Esophagus (tissue), 2 donors: ENCODE results near the gene PLAU. TPM values are rescaled to one million over a fixed set of nuclear protein-coding genes. Genes with fewer than 3 reads are reported as not detected.
"Not testable (repeated sequence)": the region's sequence is repeated elsewhere in the genome, so short reads cannot be mapped to it uniquely, and the experiment has no call there.

Experiments
- H3K27ac ChIP-seq, 2 donors: one replicate each; pipeline ENCODE4 v1.5.1; 2013; ENCODE audit warnings: low read depth in 2 of 2, mild to moderate bottlenecking in 2 of 2, inconsistent platforms in 1 of 2, low read length in 1 of 2, moderate library complexity in 1 of 2
- H3K27me3 ChIP-seq, 2 donors: one replicate each; pipeline ENCODE4 v1.6.1; 2013; ENCODE audit warnings: low read length in 2 of 2, control low read depth in 1 of 2, mild to moderate bottlenecking in 1 of 2; ENCODE audit not compliant: insufficient read depth in 2 of 2, control insufficient read depth in 1 of 2
- H3K36me3 ChIP-seq, 2 donors: one replicate each; pipeline ENCODE4 v1.6.1; 2013; ENCODE audit warnings: low read length in 1 of 2; ENCODE audit not compliant: control insufficient read depth in 2 of 2, insufficient read depth in 2 of 2
- H3K4me1 ChIP-seq, 2 donors: one replicate each; pipeline ENCODE4 v1.6.1; 2013; ENCODE audit warnings: low read length in 1 of 2; ENCODE audit not compliant: control insufficient read depth in 2 of 2, insufficient read depth in 2 of 2
- H3K4me3 ChIP-seq, 2 donors: one replicate each; pipeline ENCODE4 v1.5.1; 2013; ENCODE audit warnings: low read length in 2 of 2, mild to moderate bottlenecking in 2 of 2, low read depth in 1 of 2, moderate library complexity in 1 of 2
- H3K9me3 ChIP-seq, 2 donors: one replicate each; pipeline ENCODE4 v1.6.1; 2013; ENCODE audit warnings: mild to moderate bottlenecking in 2 of 2, low read depth in 1 of 2, low read length in 1 of 2, moderate library complexity in 1 of 2; ENCODE audit not compliant: control insufficient read depth in 2 of 2, insufficient read depth in 1 of 2
- WGBS, 2 donors: extraction: QIAGEN DNeasy Blood & Tissue Kit; methylation state at CpG; one replicate each; pipeline ENCODE4 v1.1.7; 2013; 5-methylcytosine and 5-hydroxymethylcytosine counted together
- polyA plus RNA-seq, 2 donors: library from polyadenylated mRNA; stranded (reverse); fragments of 200-250 nt; gene quantifications; one replicate each; pipeline ENCODE4 v1.2.3, GENCODE V29; 2013
- donor health status: healthy with polysubstance abuse.
- donor health status: Bipolar disorder and iron deficiency.

The PLAU gene
- polyA plus RNA-seq, 2 donors: 7.0 to 13.7 TPM

DNA sequence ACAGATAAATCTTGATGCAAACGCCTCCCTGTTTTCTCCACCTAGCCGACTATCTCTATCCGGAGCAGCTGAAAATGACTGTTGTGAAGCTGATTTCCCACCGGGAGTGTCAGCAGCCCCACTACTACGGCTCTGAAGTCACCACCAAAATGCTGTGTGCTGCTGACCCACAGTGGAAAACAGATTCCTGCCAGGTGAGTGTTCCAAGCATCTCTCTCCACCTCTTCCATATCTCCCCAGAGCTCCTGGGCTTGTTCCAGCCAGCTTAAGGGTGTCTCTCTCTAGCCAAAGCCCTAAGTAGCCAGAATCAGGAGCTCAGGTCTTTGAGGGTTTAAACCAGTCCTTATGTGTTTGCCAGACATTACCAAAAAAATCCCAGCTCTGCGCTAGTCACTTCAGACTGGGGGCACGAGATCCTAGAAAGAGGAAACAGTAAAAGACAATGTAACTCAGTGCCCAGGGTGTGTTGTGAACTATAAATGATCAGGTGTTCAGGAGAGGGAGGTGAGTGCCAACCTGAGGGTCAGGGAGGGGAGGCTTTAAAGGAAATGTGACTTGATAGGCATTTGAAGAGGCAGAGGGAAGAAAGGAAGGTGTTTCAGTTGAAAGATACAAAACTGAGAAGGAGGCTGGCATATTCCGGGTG is 4.4 kb downstream of the PLAU start:
- H3K4me3 ChIP-seq: no peak overlapping the region
- peaks cover 0 to 21% of the 10 kb centered on the region in 2 donors for H3K36me3 ChIP-seq
- H3K27me3 ChIP-seq: no peaks in the 10 kb centered on the region
- H3K27ac ChIP-seq: no peak overlapping the region
- H3K4me1 ChIP-seq: peaks cover 6 to 24% of the 10 kb centered on the region in 2 donors
- 62 to 63% methylated on average over 8 of the region's 8 CpGs for WGBS, 2 donors
- no peaks in the 10 kb centered on the region for H3K9me3 ChIP-seq

DNA sequence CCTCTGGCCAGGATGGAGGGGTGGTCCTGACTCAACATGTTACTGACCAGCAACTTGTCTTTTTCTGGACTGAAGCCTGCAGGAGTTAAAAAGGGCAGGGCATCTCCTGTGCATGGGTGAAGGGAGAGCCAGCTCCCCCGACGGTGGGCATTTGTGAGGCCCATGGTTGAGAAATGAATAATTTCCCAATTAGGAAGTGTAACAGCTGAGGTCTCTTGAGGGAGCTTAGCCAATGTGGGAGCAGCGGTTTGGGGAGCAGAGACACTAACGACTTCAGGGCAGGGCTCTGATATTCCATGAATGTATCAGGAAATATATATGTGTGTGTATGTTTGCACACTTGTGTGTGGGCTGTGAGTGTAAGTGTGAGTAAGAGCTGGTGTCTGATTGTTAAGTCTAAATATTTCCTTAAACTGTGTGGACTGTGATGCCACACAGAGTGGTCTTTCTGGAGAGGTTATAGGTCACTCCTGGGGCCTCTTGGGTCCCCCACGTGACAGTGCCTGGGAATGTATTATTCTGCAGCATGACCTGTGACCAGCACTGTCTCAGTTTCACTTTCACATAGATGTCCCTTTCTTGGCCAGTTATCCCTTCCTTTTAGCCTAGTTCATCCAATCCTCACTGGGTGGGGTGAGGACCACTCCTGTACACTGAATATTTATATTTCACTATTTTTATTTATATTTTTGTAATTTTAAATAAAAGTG is 6.0 kb downstream of the PLAU start:
- Histone ChIP-seq H3K4me1 (peaks cover 0 to 18% of the 10 kb centered on the region in 2 donors), H3K27ac (peak overlapping the region in 1 of 2 donors; percentile 16), H3K4me3 (no peak overlapping the region), H3K27me3 (no peaks in the 10 kb centered on the region), H3K36me3 (peaks cover 0 to 21% of the 10 kb centered on the region in 2 donors), H3K9me3 (no peaks in the 10 kb centered on the region)
- WGBS, 2 donors: 47% methylated on average over 5 of the region's 5 CpGs

- peaks cover 0 to 17% of the 10 kb centered on the region in 2 donors for H3K4me1 ChIP-seq
- H3K27ac ChIP-seq: no peak overlapping the region
- no peaks in the 10 kb centered on the region for H3K27me3 ChIP-seq
- WGBS, 2 donors: 99 to 100% methylated on average over 3 of the region's 3 CpGs
- H3K4me3 ChIP-seq: no peak overlapping the region
- no peaks in the 10 kb centered on the region for H3K9me3 ChIP-seq
- peaks cover 0 to 21% of the 10 kb centered on the region in 2 donors for H3K36me3 ChIP-seq
Measured at GRCh38 chr10:73917566-73918305, 6.8 kb downstream of the PLAU start.

GRCh38 chr10:73919481-73919880 is 8.5 kb downstream of the PLAU start:
- Histone ChIP-seq H3K27ac (peak overlapping the region; percentile 86 to 87), H3K36me3 (peaks cover 0 to 13% of the 10 kb centered on the region in 2 donors)
- WGBS, 2 donors: 61 to 74% methylated on average over 8 of the region's 8 CpGs
- H3K27me3 ChIP-seq, H3K9me3 ChIP-seq, H3K4me1 ChIP-seq, H3K4me3 ChIP-seq: not testable (repeated sequence)

DNA sequence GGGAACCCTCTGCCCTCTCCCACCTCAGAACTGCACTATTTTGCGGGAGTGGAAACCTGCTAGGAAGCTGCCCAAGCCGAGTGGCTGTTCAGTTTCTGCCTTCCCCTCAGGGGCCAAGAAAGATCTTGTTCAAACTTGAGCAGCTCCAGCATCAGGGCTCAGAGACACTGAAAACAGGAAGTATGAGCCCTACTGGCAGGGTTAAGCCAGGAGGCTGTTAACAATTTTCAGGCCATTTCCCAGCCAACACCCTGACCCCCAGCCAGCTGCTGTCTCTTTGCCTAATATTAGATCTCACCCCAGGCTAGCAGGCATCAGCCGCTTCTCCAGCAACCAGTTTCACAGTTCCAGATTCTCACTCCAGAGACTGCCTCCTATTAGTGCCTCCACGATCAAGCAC is 9.2 kb downstream of the PLAU start:
- H3K36me3 ChIP-seq: peaks cover 0 to 10% of the 10 kb centered on the region in 2 donors
- 16 to 30% methylated on average over 4 of the region's 4 CpGs for WGBS, 2 donors
- no peaks in the 10 kb centered on the region for H3K9me3 ChIP-seq
- no peak overlapping the region for H3K4me3 ChIP-seq
- peak overlapping the region; percentile 86 to 87 for H3K27ac ChIP-seq
- peaks cover 0 to 9% of the 10 kb centered on the region in 2 donors for H3K4me1 ChIP-seq
- no peaks in the 10 kb centered on the region for H3K27me3 ChIP-seq

GRCh38 chr10:73922007-73922863 is 11.3 kb downstream of the PLAU start:
- H3K27ac ChIP-seq: no peak overlapping the region
- 82 to 86% methylated on average over 6 of the region's 6 CpGs for WGBS, 2 donors
- no peaks in the 10 kb centered on the region for H3K36me3 ChIP-seq
- H3K4me1 ChIP-seq: peaks cover 0 to 6% of the 10 kb centered on the region in 2 donors
- H3K4me3 ChIP-seq: no peak overlapping the region
- no peaks in the 10 kb centered on the region for H3K27me3 ChIP-seq
- no peaks in the 10 kb centered on the region for H3K9me3 ChIP-seq

DNA sequence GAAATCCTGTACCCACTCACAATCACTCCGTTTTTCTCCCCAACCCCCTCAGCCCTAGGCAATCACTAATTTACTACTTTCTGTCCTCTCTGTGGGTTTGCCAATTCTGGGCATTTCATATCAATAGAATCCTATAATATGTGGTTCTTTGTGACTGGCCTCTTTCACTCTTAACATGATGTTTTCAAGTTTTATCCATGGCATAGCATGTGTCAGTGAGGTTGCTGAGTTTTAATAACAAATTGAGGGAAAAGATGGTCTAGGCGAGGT is 11.9 kb downstream of the PLAU start:
- Histone ChIP-seq H3K4me1 (peaks cover 0 to 6% of the 10 kb centered on the region in 2 donors), H3K27ac (no peak overlapping the region), H3K27me3 (no peaks in the 10 kb centered on the region), H3K9me3 (no peaks in the 10 kb centered on the region), H3K4me3 (no peak overlapping the region), H3K36me3 (no peaks in the 10 kb centered on the region)
- 74 to 84% methylated on average over 2 of the region's 2 CpGs for WGBS, 2 donors

DNA sequence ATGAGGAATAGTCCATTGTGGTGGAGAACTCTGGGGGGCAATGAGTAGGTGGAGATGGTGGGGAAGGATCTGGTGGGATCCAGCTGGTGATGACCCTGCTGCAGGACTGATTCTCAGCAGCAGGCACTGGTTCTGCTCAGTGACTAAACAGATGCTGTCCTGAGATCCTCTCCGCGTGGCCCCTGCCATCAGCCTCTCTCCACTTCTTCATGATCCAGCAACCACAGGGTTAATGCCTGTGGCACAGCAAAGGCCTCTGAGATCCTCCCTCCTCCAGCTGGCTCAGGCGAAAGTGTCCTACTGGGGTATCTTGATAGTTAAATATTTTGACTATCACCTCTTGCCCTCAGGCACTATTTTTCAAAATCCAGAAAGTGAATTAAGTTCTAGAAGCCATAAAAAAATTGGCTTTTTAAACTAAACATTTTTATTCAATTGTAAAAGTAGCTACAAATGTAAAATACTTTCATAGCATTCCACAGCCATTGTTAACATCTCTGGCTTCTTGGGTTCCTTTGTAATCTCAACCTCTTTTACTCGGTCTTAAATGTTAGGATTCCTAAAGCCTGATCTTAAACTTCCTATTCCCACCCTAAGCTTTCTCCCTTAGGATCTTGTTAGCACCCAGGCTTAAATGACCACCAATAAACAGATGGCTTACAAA is 13.1 kb downstream of the PLAU start:
- Histone ChIP-seq H3K27ac (no peak overlapping the region), H3K27me3 (no peaks in the 10 kb centered on the region), H3K9me3 (no peaks in the 10 kb centered on the region), H3K4me1 (peaks cover 0 to 6% of the 10 kb centered on the region in 2 donors), H3K36me3 (no peaks in the 10 kb centered on the region), H3K4me3 (no peak overlapping the region)
- 54 to 66% methylated on average over 4 of the region's 4 CpGs for WGBS, 2 donors

DNA sequence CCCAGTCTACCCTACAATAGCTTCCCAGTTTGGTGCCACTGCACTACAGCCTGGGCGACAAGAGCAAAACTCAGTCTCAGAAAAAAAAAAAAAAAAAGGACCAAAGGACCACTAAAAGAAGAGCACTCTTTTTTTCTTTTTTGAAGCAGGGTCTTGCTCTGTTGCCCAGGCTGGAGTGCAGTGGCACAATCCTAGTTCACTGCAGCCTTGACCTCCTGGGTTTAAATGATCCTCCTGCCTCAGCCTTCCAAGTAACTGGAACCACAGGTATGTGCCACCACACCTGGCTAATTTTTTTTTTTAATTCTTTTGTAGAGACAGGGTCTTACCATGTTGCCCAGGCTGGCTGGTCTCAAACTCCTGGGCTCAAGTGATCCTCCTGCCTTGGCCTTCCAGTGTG is 14.0 kb downstream of the PLAU start:
- H3K36me3 ChIP-seq: no peaks in the 10 kb centered on the region
- H3K27ac ChIP-seq: no peak overlapping the region
- WGBS, 2 donors: 67 to 98% methylated on average over 1 of the region's 1 CpG
- peaks cover 0 to 3% of the 10 kb centered on the region in 2 donors for H3K4me1 ChIP-seq
- no peaks in the 10 kb centered on the region for H3K9me3 ChIP-seq
- no peaks in the 10 kb centered on the region for H3K27me3 ChIP-seq
- no peak overlapping the region for H3K4me3 ChIP-seq
